Body of pancreas (tissue), 4 donors: ENCODE data around the gene TMPRSS11F. TPM values are rescaled to one million over a fixed set of nuclear protein-coding genes. Genes with fewer than 3 reads are reported as not detected.
"Not testable (repeated sequence)": the region's sequence is repeated elsewhere in the genome, so short reads cannot be mapped to it uniquely, and the experiment has no call there.

Experiments
- ATAC-seq: fragments of 150-250 bp; one replicate; pipeline ENCODE4 v1.9.1; 2016
- DNase-seq, 4 donors: peaks; one replicate each; pipeline ENCODE4 v3.0.0-alpha.2; 2019
- H3K27ac ChIP-seq, 4 donors: fragments of 200-600 bp; sonication (generic); 1 replicate in 3 of 4; 2 replicates in 1 of 4; pipeline versions ENCODE4 v1.5.1 to v1.6.1; 2016 to 2019; ENCODE audit warnings: mild to moderate bottlenecking in 1 of 4, mixed read lengths in 1 of 4, moderate library complexity in 1 of 4
- H3K27me3 ChIP-seq, 2 donors: fragments of 200-600 bp; sonication (generic); one replicate each; pipeline ENCODE4 v1.6.0; 2016; ENCODE audit warnings: mild to moderate bottlenecking in 1 of 2
- H3K36me3 ChIP-seq, 2 donors: fragments of 200-600 bp; sonication (generic); replicated peaks in 1 of 2; 2 replicates each; pipeline ENCODE4 v1.5.1; 2016; ENCODE audit warnings: low read depth in 2 of 2; ENCODE audit not compliant: insufficient read depth in 1 of 2
- H3K4me1 ChIP-seq: fragments of 200-600 bp; sonication (generic); one replicate; pipeline ENCODE4 v1.6.0; 2016
- H3K4me3 ChIP-seq, 2 donors: fragments of 200-600 bp; sonication (generic); 1 replicate in 1 of 2; 2 replicates in 1 of 2; pipeline ENCODE4 v1.5.1; 2016 to 2019
- H3K9me3 ChIP-seq, 3 donors: fragments of 200-600 bp; sonication (generic); 1 replicate in 2 of 3; 2 replicates in 1 of 3; pipeline ENCODE4 v1.5.1; 2016
- CTCF ChIP-seq, 7 experiments: fragments of 450-650 bp in 4 of 7; fragments of 200-600 bp in 3 of 7; sonication (generic) in 3 of 7; IDR thresholded peaks; one replicate each; pipeline ENCODE4 v1.5.1; 2016 to 2019; ENCODE audit warnings: antibody characterized with exemption in 7 of 7
- POLR2A ChIP-seq, 3 donors: fragments of 450-650 bp; IDR thresholded peaks; one replicate each; pipeline ENCODE4 v1.6.1; 2016; ENCODE audit warnings: antibody characterized with exemption in 3 of 3, mild to moderate bottlenecking in 2 of 3
- WGBS, 2 donors: methylation state at CpG; one replicate each; pipeline ENCODE4 v1.1.5; 2017; 5-methylcytosine and 5-hydroxymethylcytosine counted together
- intact Hi-C: fragments of 100-400 bp; cut with DNase I; formaldehyde crosslinking; loops from one replicate; pipeline ENCODE4 v1.15.1; 2023
- total RNA-seq, 2 donors: library from RNA; depleted of rRNA; stranded (reverse); fragments of >200 nt; gene quantifications; one replicate each; pipeline ENCODE4 v1.1.0, GENCODE V29; 2016

The TMPRSS11F gene
- not detected for total RNA-seq

GRCh38 chr4:68129793-68130192 is at the start of gene TMPRSS11F:
TSS of gene TMPRSS11F (minus strand) at chr4:68129869. CDS start at chr4:68129820, 49 bp downstream.
- no peak within 1 kb of the TSS for H3K27ac ChIP-seq
- TF ChIP-seq POLR2A (IDR thresholded peaks at IDR 0.05) (no peak), CTCF (IDR thresholded peaks at IDR 0.05) (no peak)
- intact Hi-C loops, result no loop called here
- H3K4me1 ChIP-seq, result no peaks in the 10 kb centered on the region
- 41 to 49% methylated on average over 3 of the region's 3 CpGs for WGBS, 2 donors
- no peaks in the 10 kb centered on the region for H3K27me3 ChIP-seq
- H3K36me3 ChIP-seq, result no peaks in the 10 kb centered on the region
- no peaks in the 10 kb centered on the region for H3K9me3 ChIP-seq
- DNase-seq (no peak), ATAC-seq (peak; percentile 21)
- no peak within 1 kb of the TSS for H3K4me3 ChIP-seq

GRCh38 chr4:68176904-68177303 is 47.2 kb upstream of the TMPRSS11F start:
- DNase-seq, result no peak
- 12 to 23% methylated on average over 2 of the region's 2 CpGs for whole genome bisulfite sequencing, 2 donors
- Histone ChIP-seq H3K9me3 (no peaks in the 10 kb centered on the region), H3K27me3 (no peaks in the 10 kb centered on the region), H3K36me3 (no peaks in the 10 kb centered on the region), H3K4me3 (no peak overlapping the region), H3K27ac (no peak overlapping the region), H3K4me1 (no peaks in the 10 kb centered on the region)
- intact Hi-C loops, result no loop called here
- TF ChIP-seq CTCF (IDR thresholded peaks at IDR 0.05) (no peak), POLR2A (IDR thresholded peaks at IDR 0.05) (no peak)
- no peak for ATAC-seq

GRCh38 chr4:68176500-68176899 is 46.8 kb upstream of the TMPRSS11F start:
- H3K4me1 ChIP-seq, result no peaks in the 10 kb centered on the region
- H3K4me3 ChIP-seq, result no peak overlapping the region
- no peak for ATAC-seq
- no peaks in the 10 kb centered on the region for H3K9me3 ChIP-seq
- no peak overlapping the region for H3K27ac ChIP-seq
- intact Hi-C loops, result no loop called here
- no peak for DNase-seq
- 18 to 19% methylated on average over 1 of the region's 1 CpG for whole genome bisulfite sequencing, 2 donors
- no peaks in the 10 kb centered on the region for H3K36me3 ChIP-seq
- TF ChIP-seq POLR2A (IDR thresholded peaks at IDR 0.05) (no peak), CTCF (IDR thresholded peaks at IDR 0.05) (no peak)
- H3K27me3 ChIP-seq, result no peaks in the 10 kb centered on the region

- no peaks in the 10 kb centered on the region for H3K9me3 ChIP-seq
- no peaks in the 10 kb centered on the region for H3K27me3 ChIP-seq
- no peak overlapping the region for H3K27ac ChIP-seq
- DNase-seq (peak; percentile 19 to 49 (median 35)), ATAC-seq (peak; percentile 59)
- no peaks in the 10 kb centered on the region for H3K36me3 ChIP-seq
- H3K4me3 ChIP-seq, result no peak overlapping the region
- TF ChIP-seq CTCF (IDR thresholded peaks at IDR 0.05), result peak; percentile 40 to 65 (median 59)
- TF ChIP-seq POLR2A (IDR thresholded peaks at IDR 0.05), result no peak
- WGBS, 2 donors, result 25 to 26% methylated on average over 6 of the region's 6 CpGs
- H3K4me1 ChIP-seq, result no peaks in the 10 kb centered on the region
- intact Hi-C loops, result no loop called here
Observed at GRCh38 chr4:68175562-68176155, 46.0 kb upstream of the TMPRSS11F start.

- not testable (repeated sequence) for H3K4me3 ChIP-seq, H3K36me3 ChIP-seq, DNase-seq, H3K27ac ChIP-seq, ATAC-seq, H3K27me3 ChIP-seq, H3K9me3 ChIP-seq, H3K4me1 ChIP-seq
- intact Hi-C loops, result loop anchor here (5.0 kb wide), 1 partner anchor 297 kb away; no protein-coding TSS in a partner anchor
- WGBS, 2 donors, result 47 to 49% methylated on average over 2 of the region's 2 CpGs
Observed at GRCh38 chr4:68174389-68174788, 44.7 kb upstream of the TMPRSS11F start.

- not testable (repeated sequence) for H3K4me1 ChIP-seq, H3K36me3 ChIP-seq, H3K27me3 ChIP-seq, H3K9me3 ChIP-seq, H3K4me3 ChIP-seq, ATAC-seq, H3K27ac ChIP-seq, DNase-seq
- WGBS, 2 donors, result 68 to 74% methylated on average over 6 of the region's 6 CpGs
- intact Hi-C loops, result loop anchor here (5.0 kb wide), 1 partner anchor 295 kb away; no protein-coding TSS in a partner anchor
Observed at GRCh38 chr4:68172147-68172546, 42.5 kb upstream of the TMPRSS11F start.
